Lower leg skin (tissue), 3 donors: ENCODE measurements around the gene BUD13.

Experiments
- CTCF ChIP-seq, 3 donors: fragments of 450-650 bp; IDR thresholded peaks; one replicate each; pipeline ENCODE4 v1.5.1; 2016; ENCODE audit warnings: antibody characterized with exemption in 3 of 3, mild to moderate bottlenecking in 3 of 3, moderate library complexity in 2 of 3
- POLR2A ChIP-seq, 2 donors: fragments of 450-650 bp; IDR thresholded peaks; one replicate each; pipeline ENCODE4 v1.6.1; 2016 to 2017; ENCODE audit warnings: antibody characterized with exemption in 2 of 2, mild to moderate bottlenecking in 1 of 2, moderate library complexity in 1 of 2

GRCh38 chr11:116777056-116777455 lies 4.3 kb upstream of the BUD13 start:
- TF ChIP-seq CTCF (IDR thresholded peaks at IDR 0.05) (no peak), POLR2A (IDR thresholded peaks at IDR 0.05) (no peak)
